Parathyroid adenoma (tissue), 2 donors: ENCODE measurements around the gene CCDC91.

Source experiments
- H2AFZ ChIP-seq: fragments of 300-600 bp; sonication (generic); one replicate; pipeline ENCODE4 v1.7.0; 2017; ENCODE audit warnings: antibody characterized with exemption, mild to moderate bottlenecking
- H3K27ac ChIP-seq: fragments of 300-600 bp; sonication (generic); one replicate; pipeline ENCODE4 v1.7.0; 2017
- H3K27me3 ChIP-seq: fragments of 300-600 bp; sonication (generic); one replicate; pipeline ENCODE4 v1.7.0; 2017; ENCODE audit warnings: low read length; ENCODE audit not compliant: control insufficient read depth, insufficient read depth
- H3K36me3 ChIP-seq: fragments of 300-600 bp; sonication (generic); one replicate; pipeline ENCODE4 v1.7.0; 2017; ENCODE audit warnings: low read length; ENCODE audit not compliant: control insufficient read depth, insufficient read depth
- H3K4me1 ChIP-seq: fragments of 300-600 bp; sonication (generic); one replicate; pipeline ENCODE4 v1.7.0; 2017; ENCODE audit warnings: control low read depth
- H3K4me2 ChIP-seq: fragments of 300-600 bp; sonication (generic); one replicate; pipeline ENCODE4 v1.7.0; 2017; ENCODE audit warnings: low read length
- H3K4me3 ChIP-seq: fragments of 300-600 bp; sonication (generic); one replicate; pipeline ENCODE4 v1.7.0; 2017; ENCODE audit warnings: low read depth, low read length
- H3K79me2 ChIP-seq: fragments of 300-600 bp; sonication (generic); one replicate; pipeline ENCODE4 v1.7.0; 2017; ENCODE audit warnings: control low read depth
- H3K9ac ChIP-seq: fragments of 300-600 bp; sonication (generic); one replicate; pipeline ENCODE4 v1.7.0; 2017; ENCODE audit warnings: mild to moderate bottlenecking
- H3K9me3 ChIP-seq: fragments of 300-600 bp; sonication (generic); one replicate; pipeline ENCODE4 v1.7.0; 2017; ENCODE audit warnings: low read length; ENCODE audit not compliant: control insufficient read depth
- CTCF ChIP-seq: fragments of 300-600 bp; sonication (generic); IDR thresholded peaks from one replicate; pipeline ENCODE4 v1.7.0; 2017; ENCODE audit warnings: antibody characterized with exemption, mild to moderate bottlenecking
- donor health status: primary hyperparathyroidism.

CCDC91 gene

DNA sequence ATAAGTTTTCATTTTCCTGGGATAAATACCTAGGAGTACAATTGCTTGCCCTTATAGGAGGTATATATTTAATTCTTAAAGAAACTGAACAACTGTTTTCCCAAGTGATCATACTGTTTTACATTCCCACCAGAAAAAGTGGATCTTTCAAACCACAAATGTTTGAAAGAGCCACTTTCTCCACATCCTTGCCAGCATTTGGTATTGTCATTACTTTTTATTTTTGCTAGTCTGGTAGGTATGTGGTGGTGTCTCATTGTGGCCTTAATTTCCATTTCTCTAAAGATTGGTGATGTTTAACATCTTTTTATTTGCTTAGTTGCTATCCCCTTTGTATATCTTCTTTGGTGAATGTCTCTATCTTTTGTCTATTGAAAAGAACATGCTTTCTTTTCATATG is 50.6 kb downstream of the CCDC91 start:
- no peaks in the 10 kb centered on the region for H3K27me3 ChIP-seq
- H3K9ac ChIP-seq, result no peak overlapping the region
- TF ChIP-seq CTCF, result no peak

GRCh38 chr12:28242129-28242495 is 51.9 kb downstream of the CCDC91 start:
- no peak overlapping the region for H3K4me2 ChIP-seq
- H3K4me1 ChIP-seq, result no peaks in the 10 kb centered on the region
- H3K27ac ChIP-seq, result no peak overlapping the region
- no peak overlapping the region for H3K9ac ChIP-seq
- H3K36me3 ChIP-seq, result no peaks in the 10 kb centered on the region
- no peak for TF ChIP-seq CTCF
- H3K9me3 ChIP-seq, result no peaks in the 10 kb centered on the region
- no peaks in the 10 kb centered on the region for H3K27me3 ChIP-seq
- H3K79me2 ChIP-seq, result peaks cover 22% of the 10 kb centered on the region
- no peak overlapping the region for H2AFZ ChIP-seq
- no peak overlapping the region for H3K4me3 ChIP-seq

More for the DNA sequence above, 50.6 kb downstream of the CCDC91 start:
- peaks cover 19% of the 10 kb centered on the region for H3K79me2 ChIP-seq
- no peak overlapping the region for H3K4me3 ChIP-seq
- H2AFZ ChIP-seq, result no peak overlapping the region
- no peaks in the 10 kb centered on the region for H3K9me3 ChIP-seq
- H3K27ac ChIP-seq, result no peak overlapping the region
- no peaks in the 10 kb centered on the region for H3K4me1 ChIP-seq
- no peak overlapping the region for H3K4me2 ChIP-seq
- H3K36me3 ChIP-seq, result no peaks in the 10 kb centered on the region

- Histone ChIP-seq H3K27me3 (no peaks in the 10 kb centered on the region), H2AFZ (no peak overlapping the region), H3K4me2 (no peak overlapping the region), H3K4me1 (peaks cover under 1% of the 10 kb centered on the region), H3K9ac (no peak overlapping the region), H3K27ac (no peak overlapping the region), H3K4me3 (no peak overlapping the region), H3K9me3 (no peaks in the 10 kb centered on the region), H3K79me2 (peaks cover 20% of the 10 kb centered on the region), H3K36me3 (no peaks in the 10 kb centered on the region)
- no peak for TF ChIP-seq CTCF
Measured at GRCh38 chr12:28242496-28243309, 52.4 kb downstream of the CCDC91 start.

- Histone ChIP-seq H3K9me3 (no peaks in the 10 kb centered on the region), H3K79me2 (peaks cover 19% of the 10 kb centered on the region), H3K4me2 (no peak overlapping the region), H2AFZ (no peak overlapping the region), H3K27ac (no peak overlapping the region), H3K9ac (no peak overlapping the region), H3K36me3 (no peaks in the 10 kb centered on the region), H3K4me3 (no peak overlapping the region), H3K4me1 (peaks cover 6% of the 10 kb centered on the region), H3K27me3 (no peaks in the 10 kb centered on the region)
- no peak for TF ChIP-seq CTCF
Measured at GRCh38 chr12:28243310-28243633, 53.0 kb downstream of the CCDC91 start.

DNA sequence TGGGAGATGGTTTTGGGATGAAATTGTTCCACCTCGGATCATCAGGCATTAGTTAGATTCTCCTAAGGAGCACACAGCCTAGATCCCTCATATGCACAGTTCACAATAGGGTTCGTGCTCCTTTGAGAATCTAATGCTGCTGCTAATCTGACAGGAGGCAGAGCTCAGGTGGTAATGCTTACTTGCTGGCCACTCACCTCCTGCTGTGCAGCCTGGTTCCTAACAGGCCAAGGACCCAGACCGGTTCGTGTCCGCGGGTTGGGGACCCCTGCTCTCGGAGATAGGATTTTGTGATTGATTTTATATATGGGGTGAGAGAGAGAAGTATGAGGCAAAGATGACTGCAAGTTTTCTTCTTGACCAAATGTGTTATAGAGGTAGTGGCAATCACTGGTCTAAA is 57.5 kb downstream of the CCDC91 start:
- no peak for TF ChIP-seq CTCF
- no peaks in the 10 kb centered on the region for H3K36me3 ChIP-seq

More for the DNA sequence above, 57.5 kb downstream of the CCDC91 start:
- no peak overlapping the region for H3K27ac ChIP-seq
- H3K27me3 ChIP-seq, result no peaks in the 10 kb centered on the region
- H3K4me3 ChIP-seq, result no peak overlapping the region
- peaks cover 11% of the 10 kb centered on the region for H3K4me1 ChIP-seq
- H2AFZ ChIP-seq, result no peak overlapping the region
- no peak overlapping the region for H3K4me2 ChIP-seq
- H3K9ac ChIP-seq, result no peak overlapping the region
- no peaks in the 10 kb centered on the region for H3K9me3 ChIP-seq
- peaks cover 19% of the 10 kb centered on the region for H3K79me2 ChIP-seq
